H1 (cell line): ENCODE data around the gene TRIML2. TPM values are rescaled to one million over a fixed set of nuclear protein-coding genes. Genes with fewer than 3 reads are reported as not detected.

Source experiments
- CTCF ChIA-PET: fragments of 300-600 bp; sonication (Branson Sonifier 250); formaldehyde crosslinking; loops from one replicate; lab custom pipeline; 2021; ENCODE audit not compliant: partially characterized antibody; lab: Charles Lee
- POLR2A ChIA-PET: fragments of 300-600 bp; sonication (Branson Sonifier 250); formaldehyde crosslinking; loops from one replicate; lab custom pipeline; 2021; ENCODE audit warnings: inconsistent platforms; ENCODE audit not compliant: partially characterized antibody; lab: Charles Lee
- DNase-seq, 2 experiments: peaks; one replicate each; pipeline versions ENCODE4 v3.0.0 to v3.0.0-alpha.2; 2010 to 2022; ENCODE audit warnings: low spot score in 2 of 2, low read depth in 1 of 2, mixed read lengths in 1 of 2
- FAIRE-seq: peaks from 2 replicates; lab custom pipeline; 2011; peaks lifted over from hg19 to GRCh38; lab: Jason Lieb, UNC
- H2AFZ ChIP-seq: 2 replicates; pipeline ENCODE4 v1.8.1; 2012; ENCODE audit warnings: low read length, inconsistent platforms
- H2AK5ac ChIP-seq: 2 replicates; pipeline ENCODE4 v1.6.1; 2013; ENCODE audit warnings: low read depth, low read length
- H2BK120ac ChIP-seq: replicated peaks from 2 replicates; pipeline ENCODE3; 2013; ENCODE audit warnings: low read depth, low read length, inconsistent platforms
- H2BK12ac ChIP-seq: 2 replicates; pipeline ENCODE4 v1.6.1; 2013; ENCODE audit warnings: low read depth, low read length
- H2BK15ac ChIP-seq: 2 replicates; pipeline ENCODE4 v1.6.1; 2013; ENCODE audit warnings: low read length
- H2BK20ac ChIP-seq: 2 replicates; pipeline ENCODE4 v1.6.1; 2013; ENCODE audit warnings: low read length
- H2BK5ac ChIP-seq: 2 replicates; pipeline ENCODE4 v1.6.1; 2013; ENCODE audit warnings: low read depth, low read length
- H3K14ac ChIP-seq: 2 replicates; pipeline ENCODE4 v1.6.1; 2013; ENCODE audit warnings: inconsistent platforms; ENCODE audit not compliant: insufficient read length
- H3K18ac ChIP-seq: 2 replicates; pipeline ENCODE4 v1.6.1; 2013; ENCODE audit warnings: low read length; ENCODE audit errors: extremely low read depth
- H3K23ac ChIP-seq: 2 replicates; pipeline ENCODE4 v1.6.1; 2013; ENCODE audit warnings: inconsistent platforms; ENCODE audit not compliant: insufficient read length
- H3K23me2 ChIP-seq: 2 replicates; pipeline ENCODE4 v1.6.1; 2013; ENCODE audit warnings: low read depth, low read length
- H3K27ac ChIP-seq: 2 replicates; pipeline ENCODE4 v1.6.1; 2011; ENCODE audit warnings: low read depth, low read length, inconsistent platforms
- H3K27me3 ChIP-seq, 4 experiments: replicated peaks in 1 of 4; 1 replicate in 1 of 4; 2 replicates in 3 of 4; pipeline versions ENCODE4 v1.6.1 to v1.8.1; 2011 to 2013; ENCODE audit warnings: low read length in 3 of 4, mild to moderate bottlenecking in 3 of 4, inconsistent platforms in 2 of 4, mixed read lengths in 2 of 4, moderate library complexity in 1 of 4; ENCODE audit not compliant: control insufficient read depth in 3 of 4, insufficient read depth in 3 of 4; ENCODE audit errors: extremely low read depth in 1 of 4
- H3K36me3 ChIP-seq, 4 experiments: 2 replicates each; pipeline versions ENCODE4 v1.6.1 to v1.8.1; 2011 to 2013; ENCODE audit warnings: mild to moderate bottlenecking in 4 of 4, low read length in 3 of 4, moderate library complexity in 2 of 4, control low read depth in 1 of 4, inconsistent platforms in 1 of 4; ENCODE audit not compliant: insufficient read depth in 4 of 4, control insufficient read depth in 2 of 4
- H3K4ac ChIP-seq: replicated peaks from 2 replicates; pipeline ENCODE3; 2013; ENCODE audit warnings: low read length, low read depth, mixed read lengths, inconsistent platforms; ENCODE audit not compliant: insufficient read length
- H3K4me1 ChIP-seq, 4 experiments: replicated peaks in 1 of 4; 1 replicate in 1 of 4; 2 replicates in 3 of 4; pipeline versions ENCODE4 v1.6.1 to v1.8.1; 2011 to 2013; ENCODE audit warnings: low read length in 3 of 4, inconsistent platforms in 2 of 4, mixed read lengths in 1 of 4; ENCODE audit not compliant: insufficient read depth in 4 of 4, control insufficient read depth in 3 of 4
- H3K4me2 ChIP-seq, 2 experiments: 2 replicates each; pipeline versions ENCODE4 v1.6.1 to v1.8.1; 2011 to 2013; ENCODE audit warnings: low read depth in 2 of 2, low read length in 2 of 2, control low read depth in 1 of 2, inconsistent platforms in 1 of 2, mild to moderate bottlenecking in 1 of 2; ENCODE audit not compliant: insufficient read depth in 1 of 2
- H3K4me3 ChIP-seq, 4 experiments: fragments of 200-600, 300-600 bp in 1 of 4; sonication (generic), shearing (Covaris generic), sonication (Bioruptor Twin) in 1 of 4; 2 replicates each; pipeline versions ENCODE4 v1.5.1 to v1.8.1; 2011 to 2016; ENCODE audit warnings: low read length in 4 of 4, low read depth in 3 of 4, control low read depth in 2 of 4, inconsistent platforms in 2 of 4, mild to moderate bottlenecking in 2 of 4, mixed read lengths in 1 of 4, moderate library complexity in 1 of 4; ENCODE audit not compliant: insufficient read depth in 2 of 4; ENCODE audit errors: extremely low read depth in 1 of 4
- H3K56ac ChIP-seq: replicated peaks from 2 replicates; pipeline ENCODE3; 2013; ENCODE audit warnings: low read depth, mild to moderate bottlenecking, mixed read lengths, low read length, inconsistent platforms; ENCODE audit not compliant: insufficient read length
- H3K79me1 ChIP-seq: 2 replicates; pipeline ENCODE4 v1.6.1; 2013; ENCODE audit warnings: low read depth, low read length, control low read depth
- H3K79me2 ChIP-seq, 2 experiments: 2 replicates each; pipeline versions ENCODE4 v1.6.1 to v1.8.1; 2012 to 2013; ENCODE audit warnings: low read length in 2 of 2, mild to moderate bottlenecking in 2 of 2, inconsistent platforms in 1 of 2; ENCODE audit not compliant: insufficient read depth in 2 of 2, control insufficient read depth in 1 of 2
- H3K9ac ChIP-seq, 4 experiments: replicated peaks in 1 of 4; 1 replicate in 1 of 4; 2 replicates in 3 of 4; pipeline versions ENCODE4 v1.6.1 to v1.8.1; 2011 to 2013; ENCODE audit warnings: low read depth in 3 of 4, low read length in 3 of 4, control low read depth in 2 of 4, mild to moderate bottlenecking in 2 of 4, moderate library complexity in 2 of 4, inconsistent platforms in 1 of 4; ENCODE audit errors: extremely low read depth in 1 of 4
- H3K9me3 ChIP-seq, 2 experiments: 2 replicates each; pipeline versions ENCODE4 v1.6.1 to v1.8.1; 2012 to 2013; ENCODE audit warnings: mild to moderate bottlenecking in 2 of 2, moderate library complexity in 2 of 2, control low read depth in 1 of 2, inconsistent platforms in 1 of 2, low read depth in 1 of 2, low read length in 1 of 2, mixed read lengths in 1 of 2; ENCODE audit not compliant: insufficient read depth in 2 of 2
- H4K20me1 ChIP-seq, 2 experiments: replicated peaks in 1 of 2; 2 replicates each; pipeline versions ENCODE3 to v1.8.1; 2011 to 2013; ENCODE audit warnings: inconsistent platforms in 2 of 2, low read length in 2 of 2, mild to moderate bottlenecking in 1 of 2; ENCODE audit not compliant: insufficient read depth in 2 of 2, control insufficient read depth in 1 of 2
- H4K5ac ChIP-seq: 2 replicates; pipeline ENCODE4 v1.6.1; 2013; ENCODE audit warnings: low read length, low read depth, mixed read lengths, inconsistent platforms; ENCODE audit not compliant: insufficient read length
- H4K8ac ChIP-seq: 2 replicates; pipeline ENCODE4 v1.8.0; 2013; ENCODE audit warnings: mild to moderate bottlenecking, moderate library complexity, low read length, inconsistent platforms; ENCODE audit not compliant: insufficient read depth; ENCODE audit errors: extremely low read depth
- H4K91ac ChIP-seq: replicated peaks from 2 replicates; pipeline ENCODE3; 2013; ENCODE audit warnings: low read length, mixed read lengths, inconsistent platforms; ENCODE audit not compliant: insufficient read length
- CBX8 ChIP-seq: fragments of 300-800, 300-1000 bp; sonication (generic); IDR thresholded peaks from 2 replicates; pipeline ENCODE4 v1.7.1; 2016; ENCODE audit warnings: low read depth, low read length, borderline replicate concordance
- E2F6 ChIP-seq: IDR thresholded peaks from 2 replicates; pipeline ENCODE4 v1.6.1; 2012; ENCODE audit warnings: inconsistent platforms
- GTF2F1 ChIP-seq: IDR thresholded peaks from 2 replicates; pipeline ENCODE4 v1.6.1; 2012; ENCODE audit warnings: low read depth, low read length, improper control_type of control experiment, borderline replicate concordance
- NRF1 ChIP-seq: IDR thresholded peaks from 2 replicates; pipeline ENCODE4 v1.6.1; 2011; ENCODE audit warnings: mild to moderate bottlenecking, low read depth, low read length, improper control_type of control experiment
- WGBS, 2 experiments: shearing (Covaris generic) in 1 of 2; methylation state at CpG; one replicate each; pipeline versions ENCODE4 v1.1.6 to v1.1.7; 2013 to 2015; ENCODE audit warnings: low lambda C conversion rate in 2 of 2, mixed read lengths in 2 of 2, inconsistent platforms in 1 of 2, low coverage in 1 of 2, missing lambda C conversion rate in 1 of 2; ENCODE audit not compliant: insufficient replicate concordance in 2 of 2, insufficient coverage in 1 of 2, insufficient read length in 1 of 2; ENCODE audit errors: extremely low coverage in 1 of 2, missing lambda C conversion rate in 1 of 2; 5-methylcytosine and 5-hydroxymethylcytosine counted together
- polyA plus RNA-seq, 7 experiments: library from polyadenylated mRNA; depleted of rRNA in 3 of 7; stranded (reverse) in 5 of 7; unstranded in 2 of 7; fragments of >200 nt in 5 of 7; fragments of 200-250 nt in 2 of 7; gene quantifications; 1 replicate in 5 of 7; 2 replicates in 1 of 7; 4 replicates in 1 of 7; pipeline versions ENCODE4 v1.2.1 to v1.2.3, GENCODE V29; 2011 to 2013; ENCODE audit warnings: missing spikeins in 2 of 7, mixed read lengths in 2 of 7
- total RNA-seq: library from RNA; stranded (reverse); fragmentation: NEBNext Ultra II Directional; extraction: Animal tissue kit (Norgen Biotek cat#: 25700); gene quantifications from 2 replicates; pipeline ENCODE4 v1.2.1, GENCODE V29; 2021

TRIML2 gene
- total and polyA plus RNA-seq, 2 of the 8 experiments (the other 6 are each of a cell fraction or from before 2014, with no cell fraction given) = 28.1 to 59.2 TPM

DNA sequence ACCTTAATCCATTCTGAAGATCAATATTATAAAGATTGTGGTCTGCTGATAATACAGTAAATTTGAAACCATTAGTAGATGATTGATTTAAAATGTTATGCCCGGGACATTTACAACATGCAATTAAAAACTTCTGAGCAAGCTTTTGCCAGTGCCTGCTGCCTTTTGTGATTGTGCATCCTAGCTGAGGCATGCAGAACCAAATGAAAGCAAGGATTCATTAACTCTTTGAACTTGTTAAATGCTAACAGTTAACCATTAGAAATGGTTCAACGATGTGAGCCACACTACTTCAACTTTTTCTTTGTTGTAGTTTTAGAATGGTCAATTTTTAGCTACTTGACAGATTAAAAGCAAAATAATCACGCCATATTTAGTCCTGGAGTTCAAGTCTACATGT lies 62.7 kb downstream of the TRIML2 start:
- Histone ChIP-seq H3K9ac (no peak overlapping the region), H3K23ac (no peak overlapping the region), H2BK20ac (no peak overlapping the region), H3K4me1 (peaks cover 0 to 4% (median 0%) of the 10 kb centered on the region in 4 experiments; a peak in 1 of 7 replicates), H3K4me2 (no peak overlapping the region), H3K9me3 (no peaks in the 10 kb centered on the region), H3K79me1 (no peaks in the 10 kb centered on the region), H4K5ac (no peak overlapping the region), H2AFZ (no peak overlapping the region), H3K56ac (no peak overlapping the region), H4K20me1 (no peaks in the 10 kb centered on the region), H3K4ac (no peak overlapping the region), H3K36me3 (no peaks in the 10 kb centered on the region), H4K91ac (no peak overlapping the region), H3K27ac (no peak overlapping the region), H2AK5ac (no peak overlapping the region), H3K18ac (no peak overlapping the region), H2BK15ac (no peak overlapping the region), H3K23me2 (no peaks in the 10 kb centered on the region; the same call in none of the 2 replicates), H3K14ac (no peak overlapping the region), H3K4me3 (no peak overlapping the region), H3K79me2 (no peaks in the 10 kb centered on the region), H2BK120ac (no peak overlapping the region), H3K27me3 (no peaks in the 10 kb centered on the region), H4K8ac (no peak overlapping the region), H2BK5ac (no peak overlapping the region), H2BK12ac (no peak overlapping the region)
- DNase-seq (no peak), FAIRE-seq (no peak)
- ChIA-PET CTCF (interaction anchor here (0.7 to 1.6 kb wide), 4 partner anchors 9 to 118 kb away, joined by 3 to 4 read pairs (median 3); no protein-coding TSS in a partner anchor), POLR2A (interaction anchor here (0.9 to 1.9 kb wide), 3 partner anchors 44 to 52 kb away, joined by 3 to 8 read pairs (median 4); no protein-coding TSS in a partner anchor)
- WGBS, 2 experiments = 90% methylated on average over 3 of the region's 3 CpGs; no CpG with 5 or more reads in 1 of the 2 experiments
- TF ChIP-seq E2F6 (no peak), GTF2F1 (no peak), CBX8 (no peak), NRF1 (no peak)
